Activated CD4-positive, alpha-beta memory T cell treated with anti-CD3 and anti-CD28 coated beads for 36 hours (primary cell): ENCODE measurements around the gene RAI14. TPM values are rescaled to one million over a fixed set of nuclear protein-coding genes. Genes with fewer than 3 reads are reported as not detected.
"Not testable (repeated sequence)": the region's sequence is repeated elsewhere in the genome, so short reads cannot be mapped to it uniquely, and the experiment has no call there.

ENCODE experiments used
- CTCF ChIA-PET: fragments of 350-600 bp; sonication (Branson Sonifier 250); formaldehyde crosslinking; loops from one replicate; lab custom pipeline; 2021; ENCODE audit warnings: antibody characterized with exemption, inconsistent platforms; lab: Charles Lee
- POLR2A ChIA-PET: fragments of 350-600 bp; sonication (Branson Sonifier 250); formaldehyde crosslinking; loops from one replicate; lab custom pipeline; 2021; ENCODE audit warnings: antibody characterized with exemption; lab: Charles Lee
- DNase-seq: peaks from one replicate; pipeline ENCODE4 v3.0.0-alpha.2; 2020
- H3K27ac Mint-ChIP-seq: one replicate; pipeline ENCODE4 v1.8.0; 2021; ENCODE audit warnings: mixed read lengths
- H3K27me3 Mint-ChIP-seq: one replicate; pipeline ENCODE4 v1.8.0; 2021; ENCODE audit warnings: mixed read lengths
- H3K36me3 Mint-ChIP-seq: one replicate; pipeline ENCODE4 v1.8.0; 2021; ENCODE audit warnings: mixed read lengths
- H3K4me1 Mint-ChIP-seq: one replicate; pipeline ENCODE4 v1.8.0; 2021; ENCODE audit warnings: low read depth, mixed read lengths
- H3K4me3 Mint-ChIP-seq: one replicate; pipeline ENCODE4 v1.8.0; 2021; ENCODE audit warnings: mild to moderate bottlenecking, mixed read lengths
- H3K9me3 Mint-ChIP-seq: one replicate; pipeline ENCODE4 v1.8.0; 2021; ENCODE audit warnings: mixed read lengths
- intact Hi-C: fragments of 100-400 bp; cut with micrococcal nuclease; formaldehyde crosslinking; loops from one replicate; pipeline ENCODE4 v1.15.1; 2023
- total RNA-seq, 2 experiments: library from RNA; stranded (reverse); gene quantifications; one replicate each; pipeline ENCODE4 v1.2.3, GENCODE V29; 2021

RAI14 gene
- total RNA-seq, 2 experiments from 2014 or later: 3.9 to 5.4 TPM

DNA sequence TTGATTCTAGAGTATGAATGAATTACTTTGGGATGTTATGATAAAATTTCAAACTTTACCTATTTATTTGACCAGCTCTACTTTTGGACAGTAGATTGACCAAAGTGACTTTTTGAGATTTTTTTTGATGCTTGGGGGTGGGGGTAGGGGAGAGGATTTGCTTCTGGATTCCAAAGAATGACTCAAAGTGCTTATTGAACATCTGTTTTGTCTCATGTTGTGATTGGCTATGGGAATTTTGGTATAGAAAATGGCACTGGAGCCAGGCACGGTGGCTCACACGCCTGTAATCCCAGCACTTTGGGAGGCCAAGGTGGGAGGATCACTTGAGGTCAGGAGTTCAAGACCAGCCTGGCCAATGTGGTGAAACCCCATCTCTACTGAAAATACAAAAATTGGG, 97.1 kb downstream of the RAI14 start:
- H3K27ac Mint-ChIP-seq, H3K36me3 Mint-ChIP-seq, H3K4me3 Mint-ChIP-seq, H3K27me3 Mint-ChIP-seq, DNase-seq, H3K9me3 Mint-ChIP-seq, POLR2A ChIA-PET, intact Hi-C loops, CTCF ChIA-PET, H3K4me1 Mint-ChIP-seq: not testable (repeated sequence)

DNA sequence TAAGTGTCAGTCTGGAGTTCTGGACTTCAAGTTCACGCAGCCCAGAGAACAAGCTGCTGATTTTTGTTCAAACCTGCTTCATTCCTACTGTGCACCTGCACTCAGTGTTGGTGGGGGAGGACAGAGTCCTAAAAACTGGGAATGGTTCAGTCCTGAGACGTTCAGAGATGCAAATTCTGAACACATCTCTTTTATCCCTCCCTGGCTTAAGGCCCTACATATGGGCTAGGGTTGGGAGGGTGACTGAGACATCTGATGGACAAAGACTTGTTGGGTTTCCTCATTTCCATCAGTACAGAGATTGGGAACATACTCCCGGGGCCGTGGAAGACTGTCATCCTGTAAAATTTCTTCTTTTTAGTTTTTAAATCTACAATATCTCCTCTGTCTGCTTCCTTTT, 99.8 kb downstream of the RAI14 start:
- Mint-ChIP-seq H3K27me3 (no peaks in the 10 kb centered on the region), H3K4me3 (no peak overlapping the region), H3K4me1 (no peaks in the 10 kb centered on the region), H3K27ac (no peak overlapping the region), H3K36me3 (no peaks in the 10 kb centered on the region), H3K9me3 (no peaks in the 10 kb centered on the region)
- CTCF ChIA-PET: no interaction called here
- POLR2A ChIA-PET: no interaction called here
- intact Hi-C loops: no loop called here
- DNase-seq: no peak

DNA sequence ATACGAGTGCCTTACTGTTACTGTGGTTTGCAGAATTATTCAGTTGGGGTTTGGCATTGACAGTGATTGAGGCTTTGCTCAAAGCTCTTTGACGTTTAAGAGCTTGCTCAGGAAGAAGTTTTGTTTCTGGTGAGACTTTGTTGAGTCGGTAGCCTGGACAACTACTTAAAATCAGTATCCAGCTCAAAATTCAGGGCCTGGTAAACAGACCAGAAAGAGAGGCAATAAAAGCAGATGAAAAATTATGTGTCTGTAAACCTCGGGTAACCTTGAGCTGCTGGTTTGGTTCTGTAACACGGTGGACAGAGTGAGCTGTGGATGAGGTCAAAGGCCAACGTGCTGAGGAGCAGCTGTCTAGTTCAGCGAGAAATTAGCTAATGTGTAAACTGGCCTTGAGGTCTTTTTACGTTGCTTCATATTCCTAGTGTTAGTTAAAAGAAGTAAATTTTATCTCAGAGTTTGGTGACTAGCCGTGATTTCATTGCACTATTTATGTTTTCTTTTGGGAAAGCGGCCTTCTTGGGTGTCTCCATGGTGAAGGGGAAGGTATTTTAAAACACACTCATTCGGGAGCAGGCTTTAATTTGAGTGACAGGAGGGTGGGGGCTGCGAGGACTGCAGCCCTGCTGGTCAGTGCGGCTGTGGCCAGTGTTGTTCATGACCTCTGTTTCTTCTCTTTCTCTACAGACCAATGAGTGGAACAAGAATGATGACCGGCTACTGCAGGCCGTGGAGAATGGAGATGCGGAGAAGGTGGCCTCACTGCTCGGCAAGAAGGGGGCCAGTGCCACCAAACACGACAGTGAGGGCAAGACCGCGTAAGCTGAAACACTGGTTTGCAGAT, 100.9 kb downstream of the RAI14 start:
- intact Hi-C loops: no loop called here
- POLR2A ChIA-PET: no interaction called here
- Mint-ChIP-seq H3K27ac (no peak overlapping the region), H3K27me3 (no peaks in the 10 kb centered on the region), H3K4me3 (no peak overlapping the region), H3K36me3 (no peaks in the 10 kb centered on the region), H3K4me1 (no peaks in the 10 kb centered on the region), H3K9me3 (no peaks in the 10 kb centered on the region)
- DNase-seq: no peak
- CTCF ChIA-PET: no interaction called here

- Mint-ChIP-seq H3K36me3 (no peaks in the 10 kb centered on the region), H3K4me3 (no peak overlapping the region), H3K9me3 (no peaks in the 10 kb centered on the region), H3K27ac (no peak overlapping the region), H3K4me1 (no peaks in the 10 kb centered on the region), H3K27me3 (no peaks in the 10 kb centered on the region)
- intact Hi-C loops: no loop called here
- POLR2A ChIA-PET: no interaction called here
- CTCF ChIA-PET: no interaction called here
- DNase-seq: no peak
Measured at GRCh38 chr5:34758514-34758913, 102.4 kb downstream of the RAI14 start.

DNA sequence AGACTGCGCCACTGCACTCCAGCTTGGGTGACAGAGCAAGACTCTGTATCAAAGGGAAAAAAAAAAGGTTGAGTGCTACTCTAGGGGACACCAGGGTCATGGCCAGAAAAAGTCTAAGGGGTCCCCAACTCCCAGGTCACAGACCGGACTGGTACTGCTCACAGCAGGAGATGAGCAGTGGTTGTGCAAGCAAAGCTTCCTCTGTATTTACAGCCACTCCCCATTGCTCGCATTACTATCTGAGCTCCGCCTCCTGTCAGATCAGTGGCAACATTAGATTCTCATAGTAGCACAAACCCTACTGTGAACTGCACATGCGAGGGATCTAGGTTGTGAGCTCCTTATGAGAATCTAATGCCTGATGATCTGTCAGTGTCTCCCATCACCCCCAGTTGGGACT, 103.1 kb downstream of the RAI14 start:
- H3K27me3 Mint-ChIP-seq, DNase-seq, H3K27ac Mint-ChIP-seq, H3K4me3 Mint-ChIP-seq, CTCF ChIA-PET, intact Hi-C loops, H3K9me3 Mint-ChIP-seq, H3K4me1 Mint-ChIP-seq, POLR2A ChIA-PET, H3K36me3 Mint-ChIP-seq: not testable (repeated sequence)

- CTCF ChIA-PET: no interaction called here
- POLR2A ChIA-PET: no interaction called here
- Mint-ChIP-seq H3K36me3 (peaks cover 2% of the 10 kb centered on the region), H3K4me1 (no peaks in the 10 kb centered on the region), H3K27ac (no peak overlapping the region), H3K9me3 (no peaks in the 10 kb centered on the region), H3K4me3 (no peak overlapping the region), H3K27me3 (no peaks in the 10 kb centered on the region)
- no peak for DNase-seq
- intact Hi-C loops: no loop called here
Measured at GRCh38 chr5:34765662-34766061, 109.5 kb downstream of the RAI14 start.

DNA sequence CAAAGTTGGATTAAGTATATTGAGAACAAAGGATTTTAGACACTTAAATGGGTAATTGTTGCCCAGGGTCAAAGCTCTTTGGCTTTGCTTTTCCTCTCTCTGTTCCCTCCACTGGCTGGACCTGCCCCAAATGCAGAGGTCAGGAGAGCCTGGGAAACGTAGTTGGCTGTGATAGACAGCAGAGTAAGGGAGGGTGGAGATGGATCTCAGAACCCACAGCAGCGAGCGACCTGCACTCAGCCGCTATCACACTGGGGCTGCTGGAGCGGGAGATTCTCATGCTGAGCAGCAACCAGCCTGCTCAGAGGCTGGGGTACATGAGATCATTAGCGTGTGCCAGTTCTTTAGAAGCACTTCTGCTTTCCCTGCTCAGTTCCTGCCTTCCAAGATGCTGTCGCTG, 111.1 kb downstream of the RAI14 start:
- ChIA-PET POLR2A (no interaction called here), CTCF (no interaction called here)
- H3K27me3 Mint-ChIP-seq: peaks cover 4% of the 10 kb centered on the region
- DNase-seq: no peak
- no peak overlapping the region for H3K4me3 Mint-ChIP-seq
- no peak overlapping the region for H3K27ac Mint-ChIP-seq
- H3K9me3 Mint-ChIP-seq: no peaks in the 10 kb centered on the region
- H3K4me1 Mint-ChIP-seq: no peaks in the 10 kb centered on the region
- intact Hi-C loops: no loop called here
- H3K36me3 Mint-ChIP-seq: peaks cover 2% of the 10 kb centered on the region

DNA sequence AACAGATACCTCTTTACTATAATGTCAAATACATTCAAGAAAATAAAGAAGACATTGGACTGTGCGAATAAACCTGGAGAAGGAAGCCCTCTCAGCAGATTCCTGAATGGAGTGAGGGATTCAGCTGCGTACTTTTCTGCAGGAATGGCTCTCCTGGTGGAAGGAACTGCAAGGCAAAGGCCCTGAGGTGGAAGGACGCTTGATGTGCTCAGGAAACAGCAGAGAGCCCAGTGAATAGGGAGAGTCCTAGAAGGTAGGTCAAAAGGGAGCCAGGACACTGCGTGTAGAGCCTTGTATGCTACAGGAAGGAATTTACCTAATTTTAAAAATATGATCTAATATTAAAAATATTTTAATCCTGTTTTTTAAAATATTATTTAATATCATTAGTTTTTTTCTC, 114.4 kb downstream of the RAI14 start:
- POLR2A ChIA-PET: no interaction called here
- H3K36me3 Mint-ChIP-seq: peaks cover 6% of the 10 kb centered on the region
- intact Hi-C loops: no loop called here

GRCh38 chr5:34771076-34771475, 114.9 kb downstream of the RAI14 start:
- intact Hi-C loops: no loop called here
- no peak overlapping the region for H3K4me3 Mint-ChIP-seq
- POLR2A ChIA-PET: no interaction called here
- H3K36me3 Mint-ChIP-seq: peaks cover 6% of the 10 kb centered on the region
- no peak for DNase-seq
- CTCF ChIA-PET: no interaction called here
- peaks cover 8% of the 10 kb centered on the region for H3K9me3 Mint-ChIP-seq
- H3K27ac Mint-ChIP-seq: no peak overlapping the region
- H3K27me3 Mint-ChIP-seq: peaks cover 9% of the 10 kb centered on the region
- H3K4me1 Mint-ChIP-seq: no peaks in the 10 kb centered on the region

More for the DNA sequence above, 114.4 kb downstream of the RAI14 start:
- Mint-ChIP-seq H3K9me3 (peaks cover 8% of the 10 kb centered on the region), H3K4me3 (no peak overlapping the region), H3K27me3 (peaks cover 9% of the 10 kb centered on the region), H3K4me1 (no peaks in the 10 kb centered on the region), H3K27ac (no peak overlapping the region)
- DNase-seq: no peak
- CTCF ChIA-PET: no interaction called here

GRCh38 chr5:34772267-34773098, 116.4 kb downstream of the RAI14 start:
- intact Hi-C loops: no loop called here
- POLR2A ChIA-PET: no interaction called here
- H3K27ac Mint-ChIP-seq: no peak overlapping the region
- H3K4me3 Mint-ChIP-seq: no peak overlapping the region
- CTCF ChIA-PET: no interaction called here
- H3K9me3 Mint-ChIP-seq: peaks cover 8% of the 10 kb centered on the region
- H3K27me3 Mint-ChIP-seq: peaks cover 9% of the 10 kb centered on the region
- H3K4me1 Mint-ChIP-seq: no peaks in the 10 kb centered on the region
- H3K36me3 Mint-ChIP-seq: peaks cover 4% of the 10 kb centered on the region
- DNase-seq: no peak

DNA sequence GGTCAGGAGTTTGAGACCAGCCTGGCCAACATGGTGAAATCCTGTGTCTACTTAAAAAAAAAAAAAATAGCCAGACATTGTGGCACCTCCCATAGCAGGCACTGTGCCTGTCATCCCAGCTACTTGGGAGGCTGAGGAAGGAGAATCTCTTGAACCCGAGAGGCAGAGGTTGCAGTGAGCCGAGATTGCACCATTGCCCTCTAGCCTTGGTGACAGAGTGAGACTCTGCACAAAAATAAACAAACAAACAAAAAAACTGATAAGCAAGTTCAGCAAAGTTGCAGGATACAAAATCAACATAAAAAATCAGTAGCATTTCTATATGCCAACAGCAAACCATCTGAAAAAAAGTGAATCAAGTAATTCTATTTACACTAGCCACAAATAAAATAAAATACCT, 118.0 kb downstream of the RAI14 start:
- peaks cover 4% of the 10 kb centered on the region for H3K36me3 Mint-ChIP-seq
- peaks cover 8% of the 10 kb centered on the region for H3K9me3 Mint-ChIP-seq
- H3K4me1 Mint-ChIP-seq: no peaks in the 10 kb centered on the region
- POLR2A ChIA-PET: no interaction called here
- DNase-seq: no peak
- intact Hi-C loops: no loop called here
- CTCF ChIA-PET: no interaction called here
- H3K4me3 Mint-ChIP-seq: no peak overlapping the region
- H3K27ac Mint-ChIP-seq: no peak overlapping the region
- H3K27me3 Mint-ChIP-seq: peaks cover 9% of the 10 kb centered on the region

GRCh38 chr5:34774678-34775077, 118.5 kb downstream of the RAI14 start:
- CTCF ChIA-PET, H3K4me3 Mint-ChIP-seq, H3K27ac Mint-ChIP-seq, DNase-seq, POLR2A ChIA-PET, H3K27me3 Mint-ChIP-seq, H3K4me1 Mint-ChIP-seq, intact Hi-C loops, H3K36me3 Mint-ChIP-seq: not testable (repeated sequence)
- peaks cover 11% of the 10 kb centered on the region for H3K9me3 Mint-ChIP-seq
